ENCODE measurements around the gene MMP24OS.

MMP24OS gene

GRCh38 chr20:35305682-35306556 is 28.0 kb upstream of the MMP24OS start:
- DNase-seq, result no peak

- DNase-seq, result no peak
These were observed 27.0 kb upstream of the MMP24OS start for GRCh38 chr20:35304956-35305355.

- peak; percentile 37 for DNase-seq
These were observed 26.0 kb upstream of the MMP24OS start for GRCh38 chr20:35303735-35304491.

- DNase-seq, result no peak
These were observed 25.4 kb upstream of the MMP24OS start for GRCh38 chr20:35303382-35303734.

- peak; percentile 36 for DNase-seq
These were observed 24.8 kb upstream of the MMP24OS start for GRCh38 chr20:35302421-35303335.

GRCh38 chr20:35301426-35301825 is 23.5 kb upstream of the MMP24OS start:
- no peak for DNase-seq

GRCh38 chr20:35300469-35301262 is 22.7 kb upstream of the MMP24OS start:
- DNase-seq, result no peak

GRCh38 chr20:35299780-35300179 is 21.9 kb upstream of the MMP24OS start:
- DNase-seq, result no peak

GRCh38 chr20:35298264-35298663 is 20.3 kb upstream of the MMP24OS start:
- DNase-seq, result no peak

- no peak for DNase-seq
These were observed 19.8 kb upstream of the MMP24OS start for GRCh38 chr20:35297740-35298139.

GRCh38 chr20:35297155-35297554 is 19.2 kb upstream of the MMP24OS start:
- no peak for DNase-seq

GRCh38 chr20:35296101-35296554 is 18.2 kb upstream of the MMP24OS start:
- peak; percentile 41 for DNase-seq

GRCh38 chr20:35295674-35296073 is 17.8 kb upstream of the MMP24OS start:
- no peak for DNase-seq

GRCh38 chr20:35295058-35295457 is 17.1 kb upstream of the MMP24OS start:
- DNase-seq, result no peak

- no peak for DNase-seq
These were observed 16.4 kb upstream of the MMP24OS start for GRCh38 chr20:35294293-35294685.

- no peak for DNase-seq
These were observed 15.7 kb upstream of the MMP24OS start for GRCh38 chr20:35293303-35294292.

- DNase-seq, result no peak
These were observed 14.8 kb upstream of the MMP24OS start for GRCh38 chr20:35292504-35293285.

GRCh38 chr20:35291654-35292503 is 14.0 kb upstream of the MMP24OS start, which contains the start of gene FAM83C:
FAM83C (minus strand) TSS chr20:35292425; CDS start chr20:35292304, 121 bp downstream.
- DNase-seq, result no peak

GRCh38 chr20:35290887-35291417 is 13.0 kb upstream of the MMP24OS start:
- DNase-seq, result no peak

Measured in NCI-H1417 treated with DMSO at 0.1 percent for 48 hours (cell line).